Measurements from ENCODE around the gene GNG12.

GRCh38 chr1:67825591-67825990 lies 7.7 kb downstream of the GNG12 start:
- TF ChIP-seq CTCF (IDR thresholded peaks at IDR 0.05) (no peak), POLR2AphosphoS5 (IDR thresholded peaks at IDR 0.05) (no peak), POLR2A (IDR thresholded peaks at IDR 0.05) (no peak), EP300 (IDR thresholded peaks at IDR 0.05) (no peak)

Measured in upper lobe of left lung (tissue), 4 donors.